ENCODE measurements around the gene TIPARP. TPM values are rescaled to one million over a fixed set of nuclear protein-coding genes. Genes with fewer than 3 reads are reported as not detected.

TIPARP gene
- total RNA-seq, 1 donor from 2014 or later, result 31.3 TPM

- Mint-ChIP-seq H3K4me1 (peaks cover 22% of the 10 kb centered on the region), H3K36me3 (ENCODE audit: low read depth) (peaks cover 48% of the 10 kb centered on the region)
Observed at GRCh38 chr3:156691920-156692319, 17.5 kb downstream of the TIPARP start.

GRCh38 chr3:156693166-156693565 is 18.8 kb downstream of the TIPARP start:
- POLR2A ChIA-PET, result no interaction called here

More at GRCh38 chr3:156691920-156692319, 17.5 kb downstream of the TIPARP start:
- CTCF ChIA-PET, result no interaction called here
- no peaks in the 10 kb centered on the region for H3K9me3 Mint-ChIP-seq
- no peak for TF ChIP-seq CTCF (IDR thresholded peaks at IDR 0.05)
- intact Hi-C loops (cut with micrococcal nuclease), result no loop called here
- H3K4me3 Mint-ChIP-seq, result no peak overlapping the region
- POLR2A ChIA-PET, result no interaction called here
- no peaks in the 10 kb centered on the region for H3K27me3 Mint-ChIP-seq
- H3K27ac Mint-ChIP-seq, result no peak overlapping the region
- ATAC-seq (ENCODE audit: low read depth) (no peak), DNase-seq (no peak)

DNA sequence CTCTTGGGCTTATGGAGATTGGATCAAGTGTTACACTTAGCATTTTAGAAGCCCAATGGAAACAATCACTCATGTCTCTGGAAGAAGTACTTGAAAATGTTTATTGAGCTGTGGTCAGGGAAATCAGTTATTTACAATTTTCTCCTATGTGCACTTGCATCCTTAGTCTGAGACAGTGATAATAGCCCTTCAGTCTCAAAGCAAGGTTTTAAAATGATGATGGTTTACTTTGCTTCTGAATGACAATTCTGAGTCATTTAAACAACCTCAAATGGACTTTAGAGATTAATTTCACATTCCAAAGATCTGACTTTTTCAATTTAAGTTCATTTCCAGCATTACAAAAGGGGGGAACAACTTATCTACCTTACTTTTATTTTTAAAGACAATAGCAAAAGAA is 20.1 kb downstream of the TIPARP start:
- ChIA-PET CTCF (no interaction called here), POLR2A (no interaction called here)
- no peak overlapping the region for H3K27ac Mint-ChIP-seq
- intact Hi-C loops (cut with micrococcal nuclease), result no loop called here
- TF ChIP-seq CTCF (IDR thresholded peaks at IDR 0.05), result no peak
- H3K9me3 Mint-ChIP-seq, result no peaks in the 10 kb centered on the region
- ATAC-seq (ENCODE audit: low read depth) (no peak), DNase-seq (no peak)
- H3K27me3 Mint-ChIP-seq, result no peaks in the 10 kb centered on the region
- H3K4me3 Mint-ChIP-seq, result no peak overlapping the region
- H3K4me1 Mint-ChIP-seq, result peaks cover 11% of the 10 kb centered on the region
- H3K36me3 Mint-ChIP-seq (ENCODE audit: low read depth), result peaks cover 60% of the 10 kb centered on the region

More at GRCh38 chr3:156693166-156693565, 18.8 kb downstream of the TIPARP start:
- no peak for ATAC-seq (ENCODE audit: low read depth)
- H3K27me3 Mint-ChIP-seq, result no peaks in the 10 kb centered on the region
- no peak for DNase-seq
- H3K36me3 Mint-ChIP-seq (ENCODE audit: low read depth), result peaks cover 58% of the 10 kb centered on the region
- TF ChIP-seq CTCF (IDR thresholded peaks at IDR 0.05), result no peak
- CTCF ChIA-PET, result interaction anchor here (1.2 kb wide), 1 partner anchor 19 kb away, joined by 3 read pairs; no protein-coding TSS in a partner anchor
- H3K27ac Mint-ChIP-seq, result no peak overlapping the region
- H3K9me3 Mint-ChIP-seq, result no peaks in the 10 kb centered on the region
- H3K4me3 Mint-ChIP-seq, result no peak overlapping the region
- H3K4me1 Mint-ChIP-seq, result peaks cover 15% of the 10 kb centered on the region
- intact Hi-C loops (cut with micrococcal nuclease), result no loop called here

DNA sequence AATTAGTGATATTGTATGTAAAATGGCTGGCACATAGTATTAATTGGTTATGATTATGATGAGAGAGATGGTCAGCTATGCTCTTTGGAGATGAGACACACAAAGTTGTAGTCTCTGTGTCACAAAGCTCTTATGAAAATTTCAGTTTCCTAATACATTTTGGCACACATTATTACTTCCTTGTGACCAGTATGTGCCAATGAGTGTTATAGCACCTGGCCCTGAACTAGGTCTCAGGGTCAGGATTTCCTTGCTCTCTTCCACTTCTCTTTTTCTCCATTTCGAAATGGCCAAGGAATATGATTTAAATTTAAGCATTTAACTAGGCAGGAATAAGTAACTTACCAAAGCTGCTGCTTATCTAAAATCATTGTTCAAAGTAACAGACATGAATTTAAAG is 28.0 kb downstream of the TIPARP start:
- H3K36me3 Mint-ChIP-seq (ENCODE audit: low read depth), result peaks cover 73% of the 10 kb centered on the region

More for the DNA sequence above, 28.0 kb downstream of the TIPARP start:
- no peaks in the 10 kb centered on the region for H3K27me3 Mint-ChIP-seq
- TF ChIP-seq CTCF (IDR thresholded peaks at IDR 0.05), result no peak
- no peak overlapping the region for H3K27ac Mint-ChIP-seq
- no peak overlapping the region for H3K4me3 Mint-ChIP-seq
- intact Hi-C loops (cut with micrococcal nuclease), result no loop called here
- ATAC-seq (ENCODE audit: low read depth) (no peak), DNase-seq (no peak)
- ChIA-PET POLR2A (interaction anchor here (0.7 to 1.3 kb wide), 3 partner anchors 27 to 457 kb away, joined by 3 to 4 read pairs (median 3); no protein-coding TSS in a partner anchor), CTCF (interaction anchor here (0.9 kb wide), 1 partner anchor 378 kb away, joined by 3 read pairs; no protein-coding TSS in a partner anchor)
- H3K9me3 Mint-ChIP-seq, result no peaks in the 10 kb centered on the region
- H3K4me1 Mint-ChIP-seq, result peaks cover 24% of the 10 kb centered on the region

Measured in activated B cell treated with CpG ODN at 0.5 μM for 24 hours (primary cell).